Inflammatory macrophage treated with lipopolysaccharide for 1 hour (primary cell): ENCODE measurements around the gene ARAP1.
"Not testable (repeated sequence)": the region's sequence is repeated elsewhere in the genome, so short reads cannot be mapped to it uniquely, and the experiment has no call there.

Experiments
- DNase-seq, 2 donors: peaks; one replicate each; pipeline ENCODE4 v3.0.0-alpha.2; 2020 to 2022

The ARAP1 gene

DNA sequence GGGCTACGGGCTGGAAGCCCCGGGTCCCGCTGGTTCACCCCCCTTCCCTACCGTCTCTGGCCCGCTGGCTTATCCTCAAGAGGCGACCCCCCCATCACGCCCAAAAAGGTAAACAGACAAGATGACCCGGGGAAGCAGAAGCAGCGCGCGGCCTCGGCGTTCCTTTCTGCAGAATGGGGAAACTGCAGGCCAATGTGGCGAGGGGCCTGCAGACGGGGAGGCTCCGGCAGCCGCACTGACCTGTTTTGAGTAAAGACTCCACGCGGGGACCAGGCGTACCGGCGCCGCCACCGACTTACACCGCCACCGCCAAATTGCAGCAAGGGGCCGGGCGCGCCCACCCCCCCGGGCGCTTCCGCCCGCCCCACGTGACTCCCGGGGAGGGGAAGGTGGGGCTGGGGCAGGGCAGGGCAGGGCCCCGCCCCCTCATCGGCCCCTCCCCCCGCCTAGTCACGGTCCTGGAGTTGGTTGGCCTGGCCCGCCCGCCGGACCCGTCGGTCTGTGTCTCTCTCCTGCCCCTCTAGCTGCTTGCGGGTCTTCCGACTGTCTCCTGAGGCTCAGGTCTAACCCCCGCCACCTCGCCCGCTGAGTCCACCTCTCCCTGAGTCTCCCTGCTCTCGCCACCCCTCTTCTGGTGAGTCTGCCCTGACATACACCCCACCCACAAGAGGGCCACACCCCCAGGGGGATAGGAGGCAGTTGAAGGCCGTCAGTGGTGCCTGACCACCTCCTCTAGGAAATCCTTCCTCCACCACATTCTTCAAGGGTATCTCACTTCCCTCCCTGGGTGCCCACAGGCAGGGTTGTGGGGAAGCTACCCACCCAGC lies at the start of gene ARAP1:
Gene ARAP1 (minus strand): TSS at position 321 of the 827 bp plus-strand sequence. CDS start 25,280 bp downstream, outside the sequence.
- peak; percentile 52 to 62 for DNase-seq

DNA sequence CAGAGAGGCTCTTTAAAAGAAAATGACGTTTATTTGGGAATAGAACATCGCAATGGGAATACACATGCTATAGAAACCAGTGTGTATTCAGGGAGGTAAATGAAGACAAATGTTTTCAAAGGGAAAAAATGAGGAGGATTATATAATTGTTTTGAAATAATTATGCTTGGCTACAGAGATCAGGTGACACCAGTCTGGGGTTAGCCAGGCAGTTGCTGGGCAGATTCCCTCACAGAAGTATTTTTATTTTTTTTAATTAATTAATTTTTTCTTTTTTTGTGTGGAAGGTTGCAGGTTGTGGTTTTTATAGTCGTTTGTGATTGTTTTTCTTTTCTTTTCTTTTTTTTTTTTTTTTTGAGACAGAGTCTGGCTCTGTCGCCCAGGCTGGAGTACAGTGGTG lies 47.2 kb upstream of the ARAP1 start:
- DNase-seq = no peak

DNA sequence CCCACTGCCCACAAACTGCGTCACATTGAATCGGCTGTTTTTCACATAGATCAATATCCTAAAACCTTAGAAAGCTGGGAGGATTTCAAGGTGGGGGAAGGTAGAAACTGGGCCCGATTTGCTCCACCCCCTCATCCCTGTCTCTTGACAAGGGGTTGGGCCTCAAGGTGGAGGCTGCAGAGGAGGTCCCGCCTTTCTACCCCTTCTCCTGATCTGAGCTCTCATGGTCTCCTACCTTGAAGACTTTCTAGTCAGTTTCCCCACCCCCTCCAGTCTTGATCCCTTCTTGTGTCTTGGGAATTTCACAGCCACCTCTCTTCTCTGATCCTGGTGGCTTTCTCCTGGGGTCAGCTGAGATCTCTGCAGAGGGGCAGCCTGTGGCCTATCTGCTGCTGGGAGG lies 46.2 kb upstream of the ARAP1 start:
- no peak for DNase-seq

DNA sequence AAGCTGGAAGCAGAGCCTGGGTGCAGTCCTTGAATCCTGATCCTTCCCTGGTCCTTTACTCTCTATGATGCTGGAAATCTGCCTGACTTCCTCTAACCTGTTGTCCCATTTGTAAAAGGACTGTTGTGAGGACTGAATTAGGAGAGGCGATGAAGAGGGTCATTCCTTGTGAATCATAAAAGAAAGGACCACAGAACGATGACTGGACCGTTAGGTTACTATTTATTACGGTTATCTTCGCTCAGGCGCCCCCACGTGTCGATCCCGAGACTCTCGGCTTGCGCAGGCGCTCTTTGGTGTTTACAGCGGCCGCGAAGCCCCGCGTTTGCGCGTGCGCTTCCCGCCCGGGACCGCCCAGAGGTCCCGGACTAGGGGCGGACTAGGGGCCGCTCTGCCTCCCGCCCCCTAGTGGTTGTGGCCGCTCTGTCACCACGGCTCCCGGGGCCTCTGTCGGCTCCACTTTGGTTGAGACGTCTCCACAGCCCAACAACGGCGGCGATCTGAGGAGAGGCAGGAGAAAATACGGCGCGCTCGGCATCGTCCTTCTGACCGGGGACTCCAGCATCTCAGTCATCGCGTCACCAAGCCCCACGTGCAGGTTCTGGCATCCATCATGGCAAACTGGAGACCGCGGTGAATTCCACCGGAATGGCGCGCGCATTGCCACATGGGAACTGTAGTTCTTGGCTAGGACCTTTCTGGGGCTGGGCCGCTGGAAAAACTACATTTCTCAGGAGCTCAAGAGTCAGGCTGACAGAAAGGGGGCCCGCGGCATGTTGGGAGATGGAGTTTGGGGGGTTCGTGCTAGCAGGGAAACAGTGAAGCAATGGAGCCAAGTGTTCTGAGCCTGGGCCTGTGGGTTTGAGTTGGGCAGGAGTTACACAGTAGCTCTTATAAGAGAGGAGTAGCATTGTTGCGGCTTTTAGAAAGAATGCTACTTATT lies 41.5 kb upstream of the ARAP1 start, which contains the start of gene STARD10:
Gene STARD10 (minus strand): TSS at position 623 of the 943 bp plus-strand sequence. CDS start 12,866 bp downstream, outside the sequence.
- peak; percentile 94 to 99 for DNase-seq

DNA sequence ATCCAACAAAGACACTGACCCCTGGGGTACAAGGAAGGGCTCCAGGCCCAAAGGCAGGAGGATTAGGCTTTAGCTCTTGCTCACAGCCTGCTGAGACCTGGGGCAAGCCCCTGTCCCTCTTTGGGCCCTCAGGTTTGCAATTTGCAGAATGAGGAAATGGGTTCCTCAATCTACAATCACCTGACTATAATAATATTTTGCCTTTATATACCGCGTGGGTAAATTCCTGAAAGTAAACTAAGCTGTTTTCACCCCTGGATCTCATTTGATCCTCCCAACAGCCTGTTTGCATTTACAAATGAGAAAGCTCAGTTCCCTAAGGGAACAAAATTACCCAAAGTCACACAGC lies 40.8 kb upstream of the ARAP1 start:
- DNase-seq = no peak

DNA sequence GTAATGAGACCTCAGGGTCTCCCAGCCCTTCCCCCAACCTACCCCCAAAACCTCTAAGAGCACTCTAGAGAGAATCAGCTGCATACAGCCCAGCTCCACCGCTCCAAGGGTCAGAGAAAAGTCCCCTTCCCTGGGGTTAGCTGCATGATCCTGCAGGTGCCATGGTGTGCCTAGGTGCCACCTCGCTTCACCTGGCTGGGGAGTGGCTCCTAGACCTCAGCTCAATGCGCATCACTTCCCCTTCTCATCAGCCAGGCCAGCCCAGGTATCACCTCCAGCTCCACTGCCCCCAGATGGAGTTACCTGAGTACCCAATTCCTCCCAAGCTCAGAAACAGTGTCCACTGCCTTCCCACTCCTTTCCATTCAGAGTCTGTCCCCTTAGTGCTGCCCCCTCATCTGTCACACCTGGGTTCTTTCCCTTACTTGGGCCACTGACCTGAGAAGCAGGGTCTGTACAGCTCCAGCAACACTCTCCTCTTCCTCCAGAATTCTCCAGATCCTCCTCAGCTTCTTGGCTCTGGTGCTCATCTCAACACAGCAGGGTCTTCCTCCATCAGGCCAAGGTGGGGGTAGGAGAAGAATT lies 40.3 kb upstream of the ARAP1 start:
- DNase-seq = no peak

DNA sequence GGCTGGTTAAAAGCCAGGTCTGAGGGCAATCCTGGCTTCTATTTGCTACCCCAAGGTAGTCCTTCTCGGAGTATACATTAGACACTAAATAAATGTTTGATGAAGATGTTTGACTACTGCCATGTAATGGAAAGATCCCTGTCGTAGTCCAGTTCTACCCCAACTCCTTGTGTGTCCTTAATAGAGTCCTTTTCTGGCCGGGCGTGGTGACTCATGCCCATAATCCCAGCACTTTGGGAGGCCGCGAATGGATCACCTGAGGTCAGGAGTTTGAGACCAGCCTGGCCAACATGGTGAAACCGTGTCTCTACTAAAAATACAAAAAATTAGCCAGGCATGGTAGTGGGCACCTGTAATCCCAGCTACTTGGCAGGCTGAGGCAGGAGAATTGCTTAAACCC lies 39.0 kb upstream of the ARAP1 start:
- not testable (repeated sequence) for DNase-seq

DNA sequence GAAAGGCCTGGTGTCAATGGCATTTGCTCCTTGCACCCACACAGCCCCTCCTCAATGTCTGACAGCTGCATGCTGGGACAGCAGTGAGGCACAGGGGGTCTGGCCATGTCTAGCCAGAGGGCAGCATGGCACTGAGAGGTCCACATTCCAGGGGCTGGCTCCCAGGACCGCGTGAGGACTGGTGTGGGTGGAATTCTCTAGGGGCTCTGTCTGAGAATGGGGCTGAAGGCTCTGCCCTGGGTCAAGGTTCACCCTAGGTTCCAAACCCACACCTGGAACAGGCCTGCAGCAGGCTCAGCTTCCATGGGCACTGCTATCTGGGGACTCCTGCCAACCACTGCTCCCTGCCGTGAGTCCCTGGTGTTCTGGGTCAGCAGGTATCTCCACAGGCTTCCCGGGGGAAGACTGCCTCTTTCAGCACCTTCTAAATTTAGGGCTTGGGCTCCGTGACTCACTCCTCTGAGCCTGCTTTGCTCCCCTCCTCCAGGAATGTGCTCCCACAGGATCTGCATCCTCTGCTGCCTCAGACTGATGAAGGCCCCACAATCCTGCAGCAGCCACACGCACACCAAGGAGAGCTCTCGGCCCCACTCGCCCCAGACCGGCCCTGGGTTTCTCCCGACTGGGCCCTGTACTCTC lies 37.4 kb upstream of the ARAP1 start:
- no peak for DNase-seq

DNA sequence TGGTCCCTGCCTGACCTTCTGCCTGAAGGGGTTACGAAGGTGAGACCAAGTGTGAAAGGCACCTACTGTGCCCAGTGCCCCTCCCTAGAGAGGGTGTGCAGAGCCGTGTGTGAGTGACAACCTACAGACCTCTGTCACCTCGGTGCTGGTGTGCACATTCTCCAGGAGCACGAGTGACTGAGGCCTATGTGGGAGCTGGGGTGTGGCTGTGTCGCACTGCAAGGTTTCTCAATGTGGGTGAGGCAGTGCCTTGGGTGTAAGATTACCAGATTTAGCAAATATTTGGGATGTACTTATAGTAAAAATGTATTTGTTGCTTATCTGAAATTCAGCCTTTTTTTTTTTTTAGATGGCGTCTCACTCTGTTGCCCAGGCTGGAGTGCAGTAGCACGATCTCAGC lies 36.0 kb upstream of the ARAP1 start:
- DNase-seq = peak; percentile 54 to 62

DNA sequence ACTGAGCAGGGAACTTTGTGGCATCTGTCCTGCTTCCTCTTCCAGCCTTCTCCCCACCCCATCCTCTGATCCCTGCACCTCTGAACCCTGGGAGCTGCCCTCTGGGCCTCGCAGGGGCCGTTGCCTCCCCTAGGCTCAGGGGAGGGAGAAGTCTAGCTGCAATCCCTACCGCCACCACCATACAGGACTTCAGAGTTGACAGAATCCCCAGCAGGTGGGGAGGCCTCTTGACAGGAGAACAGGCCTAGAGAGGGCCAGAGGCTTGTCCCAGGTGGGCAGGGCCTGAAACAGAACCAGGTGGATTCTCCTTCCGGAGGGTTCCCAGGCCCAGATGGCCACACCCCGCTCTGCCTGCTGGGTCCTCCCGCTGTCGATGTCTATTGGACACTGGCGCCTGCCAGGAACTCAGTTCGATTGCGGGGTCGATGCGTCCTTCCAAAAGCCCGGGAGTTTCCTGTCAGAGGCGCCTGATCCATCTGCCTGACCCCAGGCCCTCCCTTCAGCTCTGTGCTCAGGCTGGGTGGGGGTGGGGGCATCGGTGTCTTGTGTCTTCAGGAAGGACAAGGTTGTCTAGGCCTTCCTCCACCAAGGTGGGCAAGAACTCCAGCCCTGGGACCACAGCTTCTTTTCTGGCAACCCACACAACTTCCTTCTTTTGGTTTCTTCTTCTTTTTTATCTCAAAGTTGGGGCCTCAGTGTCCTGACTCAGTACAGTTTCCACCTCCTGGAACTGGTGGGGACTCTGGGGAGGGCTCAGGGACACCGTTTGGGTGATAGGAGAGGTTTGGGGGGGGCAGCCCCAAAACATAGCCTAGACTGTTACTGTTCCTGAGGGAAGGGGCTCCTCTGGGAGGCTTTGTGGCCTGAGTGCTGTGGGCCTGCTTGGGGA lies 35.3 kb upstream of the ARAP1 start:
- peak; percentile 50 to 52 for DNase-seq

DNA sequence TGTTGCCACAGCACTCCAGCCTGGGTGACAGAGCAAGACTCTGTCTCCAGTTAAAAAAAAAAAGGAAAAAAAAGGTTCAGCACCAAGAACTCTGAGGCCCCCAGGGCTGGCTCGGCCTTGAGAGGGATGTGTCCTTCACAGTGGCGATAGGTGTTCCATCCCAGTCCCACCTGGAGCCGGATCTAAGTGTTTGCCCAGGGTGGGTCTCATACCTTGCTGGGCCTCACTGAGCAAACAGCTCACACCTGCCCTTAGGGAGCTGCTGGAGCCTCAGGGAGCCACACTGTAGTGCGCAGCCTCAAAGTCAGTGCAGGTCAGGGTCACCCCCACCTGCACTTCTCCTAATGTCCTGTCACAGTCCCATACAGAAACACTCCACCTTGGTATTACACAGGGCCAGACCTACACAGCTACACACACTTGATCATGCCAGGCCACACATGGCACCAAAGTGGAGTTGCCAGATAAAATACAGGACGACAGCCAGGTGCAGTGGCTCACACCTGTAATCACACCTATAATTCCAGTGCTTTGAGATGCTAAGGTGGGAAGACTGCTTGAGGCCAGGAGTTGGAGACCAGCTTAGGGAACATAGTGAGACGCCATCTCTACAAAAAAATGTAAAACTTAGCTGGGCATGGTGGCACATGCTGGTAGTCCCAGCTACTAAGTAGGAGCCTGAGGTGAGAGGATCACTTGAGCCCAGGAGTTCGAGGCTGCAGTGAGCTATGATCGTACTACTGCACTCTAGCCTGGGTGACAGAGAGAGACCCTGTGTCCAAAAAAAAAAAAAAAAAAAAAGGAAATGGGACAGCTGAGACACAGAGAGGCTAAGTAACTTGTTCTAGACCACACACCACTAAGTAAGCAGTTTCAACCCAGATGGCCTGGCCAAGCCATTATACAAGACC lies 34.4 kb upstream of the ARAP1 start:
- DNase-seq = no peak

DNA sequence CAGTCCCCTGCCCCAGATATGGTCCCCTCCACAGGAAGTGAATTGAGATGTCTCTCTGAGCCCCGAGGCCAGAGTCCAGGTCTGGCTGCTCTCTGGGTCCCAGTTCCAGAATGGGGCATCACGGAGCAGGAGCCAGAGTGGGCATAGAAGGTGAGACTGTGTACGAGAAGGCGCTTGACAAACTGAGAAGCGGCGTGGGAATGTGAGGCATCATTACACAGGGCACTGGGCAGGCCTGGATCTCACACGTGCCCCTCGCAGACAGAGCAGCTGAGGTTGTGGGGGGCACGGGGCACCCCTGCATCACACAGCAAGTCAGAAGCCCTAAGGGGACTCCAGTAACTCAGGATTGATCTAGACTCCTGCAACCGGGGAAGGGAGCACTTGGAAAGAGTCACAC lies 32.5 kb upstream of the ARAP1 start:
- no peak for DNase-seq

DNA sequence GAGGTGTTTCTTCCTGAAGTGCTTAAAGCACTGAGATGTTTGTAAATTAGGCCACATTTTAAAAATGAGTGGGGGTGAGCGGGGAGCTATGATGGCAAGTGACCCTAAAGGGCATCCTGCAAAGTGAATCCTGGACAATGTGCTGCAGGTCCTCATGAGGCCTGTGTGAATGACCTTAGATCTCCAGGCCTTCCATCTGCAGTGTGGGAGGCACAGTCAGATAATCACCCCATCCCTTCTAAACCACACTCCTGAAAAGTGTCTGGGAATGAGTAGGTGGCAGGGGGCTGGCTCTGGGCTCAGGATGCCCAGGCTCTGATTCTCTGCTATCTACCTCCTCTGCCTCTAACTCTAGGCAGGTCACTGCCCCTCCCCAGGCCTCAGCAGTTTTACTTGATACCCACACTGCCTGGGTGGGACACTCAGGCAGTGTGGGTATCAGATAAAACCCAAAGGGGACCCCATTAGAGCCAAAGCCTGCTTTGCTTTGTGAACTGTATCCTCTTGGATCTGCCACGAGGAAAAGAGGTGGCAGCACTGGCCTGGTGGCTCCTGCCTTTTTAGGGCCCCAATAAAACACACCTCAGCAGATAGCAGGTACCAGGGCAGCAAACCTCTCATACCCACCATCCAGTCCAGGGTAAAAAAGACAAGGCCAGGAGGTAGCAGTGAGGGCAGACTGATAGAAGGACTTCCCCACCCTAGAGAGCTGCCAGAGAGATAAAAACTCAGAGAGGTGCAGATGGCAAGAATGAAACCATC lies 31.1 kb upstream of the ARAP1 start:
- no peak for DNase-seq

DNA sequence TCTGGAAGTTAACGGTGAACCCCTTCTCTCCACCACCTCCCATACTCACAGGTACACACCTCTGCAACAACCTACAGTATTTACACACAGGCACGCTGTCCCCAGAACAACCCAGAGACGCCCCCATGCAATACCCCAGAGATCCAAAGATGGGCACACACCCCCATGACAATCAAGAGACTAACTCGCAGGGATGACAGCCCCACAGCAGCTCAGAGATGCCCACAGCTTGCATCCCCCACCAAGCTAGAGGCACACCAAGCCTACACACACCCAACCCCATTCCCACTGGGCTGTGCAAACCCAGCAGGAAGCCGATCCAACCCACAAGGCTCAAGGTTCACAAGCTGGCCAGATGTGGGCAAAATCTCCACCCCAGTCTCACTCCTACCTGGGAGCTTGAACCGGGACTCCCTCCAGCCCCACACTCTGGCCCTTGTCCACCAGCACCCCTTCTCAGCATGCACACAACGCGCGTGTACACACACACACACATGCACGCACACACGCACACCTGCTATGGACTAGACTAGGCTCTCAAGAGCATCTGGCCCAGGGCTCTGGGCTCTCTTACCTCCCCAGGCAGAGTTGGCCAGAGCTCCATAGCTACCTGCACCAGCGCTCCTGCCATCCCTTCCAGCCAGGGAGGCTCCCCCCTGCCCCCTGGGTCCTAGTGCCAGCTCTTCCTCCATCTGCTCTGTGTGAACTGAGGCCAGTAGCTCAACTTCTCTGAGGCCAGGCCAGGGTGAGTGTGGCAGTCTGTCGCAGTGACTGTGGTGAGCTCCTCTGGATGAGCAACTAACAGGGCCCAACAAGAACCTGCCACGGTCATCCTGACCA lies 30.1 kb upstream of the ARAP1 start:
- no peak for DNase-seq

DNA sequence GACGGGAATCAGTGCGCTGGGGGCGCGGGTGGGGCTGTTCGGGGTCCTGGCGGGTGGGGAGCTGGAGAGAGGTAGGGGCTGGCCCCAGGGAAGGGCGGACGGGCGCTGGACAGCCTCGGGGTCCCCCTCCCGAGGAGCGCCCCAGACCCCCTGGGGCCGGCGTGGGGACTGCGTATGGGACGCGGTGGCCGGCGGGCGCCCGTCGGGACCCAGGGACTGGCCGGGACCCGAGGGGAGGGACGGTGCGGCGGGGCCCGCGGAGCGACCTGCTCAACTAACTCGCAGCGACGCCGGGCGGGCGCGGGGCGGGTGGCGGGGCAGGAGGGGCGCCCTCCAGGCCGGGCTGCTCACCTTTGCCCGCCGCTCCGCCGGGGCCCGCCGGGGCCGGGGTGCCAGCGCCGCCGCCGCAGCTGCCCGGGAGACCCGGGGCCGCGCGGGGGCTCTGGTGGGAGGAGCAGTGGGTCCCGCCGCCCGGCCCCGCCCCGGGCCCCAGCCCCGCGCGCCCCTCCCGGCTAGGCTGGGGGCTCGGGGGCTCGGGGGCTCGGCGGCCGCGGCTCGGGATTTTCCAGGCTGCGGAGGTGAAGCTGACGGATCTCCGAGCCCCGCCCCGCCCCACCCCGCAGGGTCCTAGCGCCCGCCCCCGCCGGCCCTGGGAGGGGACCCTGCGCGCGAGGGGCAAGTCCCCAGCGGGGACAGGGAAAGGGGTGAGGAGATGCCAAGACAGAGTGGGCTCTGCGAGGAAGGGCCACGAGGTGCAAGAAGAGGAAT lies 29.3 kb upstream of the ARAP1 start:
- DNase-seq = no peak

DNA sequence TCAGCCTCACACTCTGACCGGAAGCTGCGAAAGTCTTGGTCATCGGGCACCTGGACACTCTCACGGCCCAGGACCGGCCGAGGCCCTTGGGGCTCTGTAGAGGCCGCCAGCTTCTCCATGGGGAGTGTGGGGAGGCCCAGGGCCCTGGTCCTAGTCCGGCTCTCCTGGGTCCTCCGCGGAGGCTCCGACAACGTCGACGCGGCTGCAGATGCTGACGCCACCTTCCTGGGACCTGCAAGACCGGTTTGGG lies 28.8 kb upstream of the ARAP1 start:
- DNase-seq = no peak

DNA sequence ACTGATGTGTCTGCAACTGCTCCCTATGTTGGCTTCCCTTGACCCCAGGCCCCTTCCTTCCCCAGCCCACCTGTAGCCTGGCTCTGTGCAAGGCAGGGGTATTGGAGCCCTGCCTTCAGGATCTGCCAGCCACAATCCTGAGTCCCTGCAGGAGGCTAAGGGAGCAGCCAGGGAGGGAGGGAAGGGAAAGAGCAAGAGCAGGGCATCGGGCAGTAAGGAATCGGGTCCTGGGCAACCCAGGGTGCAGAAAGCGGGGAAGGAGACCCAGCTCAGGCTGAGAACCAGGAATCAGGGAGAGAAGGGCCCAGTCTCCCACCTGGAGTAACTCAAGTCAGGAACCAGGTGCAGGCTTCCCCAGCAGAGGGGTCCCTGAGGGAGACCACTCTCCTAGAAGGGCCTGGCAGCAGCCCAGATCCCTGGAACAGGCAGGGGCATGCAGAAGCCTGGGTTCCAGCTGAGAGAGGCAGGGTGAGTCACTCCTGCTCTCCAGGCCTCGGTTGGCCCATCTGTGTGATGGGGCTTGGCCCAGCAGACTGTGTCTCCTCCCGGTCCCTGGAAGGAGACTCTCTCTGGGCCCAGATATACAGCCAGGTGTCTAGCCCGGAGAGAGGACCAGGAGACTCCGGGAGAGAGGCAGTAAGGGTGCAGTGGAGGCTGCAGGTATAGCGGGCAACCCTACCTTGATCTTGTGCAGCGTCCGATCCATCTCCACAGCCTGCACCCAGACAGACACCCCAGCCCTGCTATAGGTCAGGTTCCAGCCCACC lies 28.3 kb upstream of the ARAP1 start:
- no peak for DNase-seq
